ENCODE measurements around the gene MED16.

- TF ChIP-seq POLR2A (IDR thresholded peaks at IDR 0.05) (no peak), POLR2AphosphoS5 (IDR thresholded peaks at IDR 0.05) (no peak), CTCF (IDR thresholded peaks at IDR 0.05) (no peak)
Observed at GRCh38 chr19:936175-936546, 43.2 kb upstream of the MED16 start.

Measured in stomach (tissue), 4 donors.